ENCODE measurements around the gene BPIFA1. TPM values are rescaled to one million over a fixed set of nuclear protein-coding genes. Genes with fewer than 3 reads are reported as not detected.

BPIFA1 gene
- total and polyA plus RNA-seq, 2 of the 8 experiments (the other 6 are each of a cell fraction or from before 2014, with no cell fraction given): not detected

DNA sequence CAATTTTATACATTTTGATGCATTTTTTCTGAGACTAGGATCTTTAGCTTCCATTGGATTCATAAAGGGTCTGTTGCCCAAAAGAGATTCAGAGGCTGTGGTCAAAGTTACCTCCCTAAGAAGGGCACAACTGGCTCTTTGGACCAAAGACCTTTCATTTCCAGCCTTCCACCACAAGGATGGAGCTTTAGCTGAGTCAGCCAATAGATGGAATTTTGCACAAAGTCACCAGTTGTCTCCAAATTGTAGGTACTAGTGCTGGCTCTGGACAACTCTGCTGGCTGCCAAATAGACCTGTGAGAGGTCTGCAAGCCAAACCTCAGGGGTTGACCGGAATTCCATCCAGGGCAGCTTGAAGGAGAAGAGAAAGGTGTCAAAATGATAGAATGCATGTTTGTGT, 555 bp downstream of the BPIFA1 start:
- Histone ChIP-seq H2BK15ac (ENCODE audit: low read length) (no peak overlapping the region), H4K20me1 (replicated peaks in 1 of 2; ENCODE audit: control insufficient read depth in 1 of 2, insufficient read depth in 2 of 2, low read length in 2 of 2) (no peaks in the 10 kb centered on the region), H3K27me3 (replicated peaks in 1 of 4; ENCODE audit: control insufficient read depth in 3 of 4, extremely low read depth in 1 of 4, insufficient read depth in 3 of 4, low read length in 3 of 4) (no peaks in the 10 kb centered on the region), H4K5ac (ENCODE audit: insufficient read length, low read depth, low read length) (no peak overlapping the region), H3K14ac (ENCODE audit: insufficient read length) (no peak overlapping the region), H3K4ac (replicated peaks; ENCODE audit: insufficient read length, low read depth, low read length) (no peak overlapping the region), H3K23ac (ENCODE audit: insufficient read length) (no peak overlapping the region), H2BK5ac (ENCODE audit: low read depth, low read length) (no peak overlapping the region), H3K4me2 (ENCODE audit: insufficient read depth in 1 of 2, low read depth in 2 of 2, low read length in 2 of 2) (no peak overlapping the region), H2BK120ac (replicated peaks; ENCODE audit: low read depth, low read length) (no peak overlapping the region), H3K27ac (ENCODE audit: low read depth, low read length) (no peak overlapping the region), H3K79me2 (ENCODE audit: control insufficient read depth in 1 of 2, insufficient read depth in 2 of 2, low read length in 2 of 2) (no peaks in the 10 kb centered on the region), H4K8ac (ENCODE audit: extremely low read depth, insufficient read depth, low read length) (no peak overlapping the region), H3K9ac (replicated peaks in 1 of 4; ENCODE audit: extremely low read depth in 1 of 4, low read depth in 3 of 4, low read length in 3 of 4) (no peak overlapping the region), H3K4me1 (replicated peaks in 1 of 4; ENCODE audit: control insufficient read depth in 3 of 4, insufficient read depth in 4 of 4, low read length in 3 of 4) (0 out of 7 replicates have a peak, but pooled peaks cover 0 to 3% (median 0%) of the 10 kb centered on the region in 4 experiments), H3K23me2 (ENCODE audit: low read depth, low read length) (peaks cover 3% of the 10 kb centered on the region; the same call in 1 of the 2 replicates), H3K79me1 (ENCODE audit: low read depth, low read length) (no peaks in the 10 kb centered on the region), H2AFZ (ENCODE audit: low read length) (no peak overlapping the region), H3K4me3 (ENCODE audit: extremely low read depth in 1 of 4, insufficient read depth in 2 of 4, low read depth in 3 of 4, low read length in 4 of 4) (no peak overlapping the region), H2BK20ac (ENCODE audit: low read length) (no peak overlapping the region), H3K56ac (replicated peaks; ENCODE audit: insufficient read length, low read depth, low read length) (no peak overlapping the region), H3K9me3 (ENCODE audit: insufficient read depth in 2 of 2, low read depth in 1 of 2, low read length in 1 of 2) (no peaks in the 10 kb centered on the region), H2BK12ac (ENCODE audit: low read depth, low read length) (no peak overlapping the region), H3K36me3 (ENCODE audit: control insufficient read depth in 2 of 4, insufficient read depth in 4 of 4, low read length in 3 of 4) (no peaks in the 10 kb centered on the region), H2AK5ac (ENCODE audit: low read depth, low read length) (no peak overlapping the region), H4K91ac (replicated peaks; ENCODE audit: insufficient read length, low read length) (no peak overlapping the region), H3K18ac (ENCODE audit: extremely low read depth, low read length) (no peak overlapping the region)
- 81% methylated on average over 1 of the region's 1 CpG; no CpG with 5 or more reads in 1 of the 2 experiments for WGBS, 2 experiments (ENCODE audit: extremely low coverage in 1 of 2, insufficient coverage in 1 of 2, insufficient read length in 1 of 2, insufficient replicate concordance in 2 of 2, low coverage in 1 of 2, low lambda C conversion rate in 2 of 2, missing lambda C conversion rate in 1 of 2)
- TF ChIP-seq CBX8 (IDR thresholded peaks at IDR 0.05; ENCODE audit: borderline replicate concordance, low read depth, low read length) (no peak), BCL11A (IDR thresholded peaks at IDR 0.05; ENCODE audit: low read depth in 2 of 2, low read length in 2 of 2) (no peak), POLR2AphosphoS5 (IDR thresholded peaks at IDR 0.05; ENCODE audit: low read depth, low read length) (no peak), NRF1 (IDR thresholded peaks at IDR 0.05; ENCODE audit: low read depth, low read length) (no peak), SAP30 (IDR thresholded peaks at IDR 0.05; ENCODE audit: insufficient read depth, insufficient replicate concordance, low read length) (no peak), GTF2F1 (IDR thresholded peaks at IDR 0.05; ENCODE audit: borderline replicate concordance, low read depth, low read length) (no peak), SIX5 (IDR thresholded peaks at IDR 0.05; ENCODE audit: low read depth, low read length) (no peak), BACH1 (IDR thresholded peaks at IDR 0.05; ENCODE audit: low read length) (no peak), SIRT6 (IDR thresholded peaks at IDR 0.05; ENCODE audit: low read length) (no peak)
- POLR2A ChIA-PET (ENCODE audit: partially characterized antibody): no interaction called here
- CTCF ChIA-PET (ENCODE audit: partially characterized antibody): interaction anchor here (1.0 to 4.1 kb wide), 7 partner anchors 10 to 140 kb away, joined by 3 to 15 read pairs (median 4); no protein-coding TSS in a partner anchor
- no peak for FAIRE-seq
- DNase-seq (ENCODE audit: low read depth in 1 of 2, low spot score in 2 of 2): no peak
